Stimulated activated CD4-positive, alpha-beta T cell treated with anti-CD3 and anti-CD28 coated beads, Interleukin-4, amount 100 ng/mL, for 4 hours (primary cell): ENCODE results near the gene SGO2.
"Not testable (repeated sequence)": the region's sequence is repeated elsewhere in the genome, so short reads cannot be mapped to it uniquely, and the experiment has no call there.

Source experiments
- DNase-seq, 2 experiments: peaks; one replicate each; pipeline ENCODE4 v3.0.0-alpha.2; 2020

SGO2 gene

DNA sequence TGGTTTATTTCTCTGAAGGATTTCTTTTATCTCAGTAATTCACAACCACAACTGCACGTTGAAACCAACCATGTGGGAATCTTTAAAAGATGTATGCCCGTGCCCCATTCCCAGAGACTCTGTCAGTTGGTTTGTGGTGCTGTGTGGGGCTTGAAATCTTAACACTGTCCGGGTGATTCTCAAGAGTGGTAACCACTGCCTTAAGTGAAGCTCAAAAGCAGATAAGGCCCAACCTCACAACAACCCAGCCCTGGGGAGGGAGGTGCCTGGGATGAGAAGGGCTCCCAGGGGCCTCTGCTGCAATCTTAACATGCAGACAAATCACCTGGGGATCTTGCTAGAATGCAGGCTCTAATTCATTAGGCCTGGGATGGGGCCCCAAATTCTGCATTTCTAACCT lies 73.2 kb downstream of the SGO2 start:
- no peak for DNase-seq

DNA sequence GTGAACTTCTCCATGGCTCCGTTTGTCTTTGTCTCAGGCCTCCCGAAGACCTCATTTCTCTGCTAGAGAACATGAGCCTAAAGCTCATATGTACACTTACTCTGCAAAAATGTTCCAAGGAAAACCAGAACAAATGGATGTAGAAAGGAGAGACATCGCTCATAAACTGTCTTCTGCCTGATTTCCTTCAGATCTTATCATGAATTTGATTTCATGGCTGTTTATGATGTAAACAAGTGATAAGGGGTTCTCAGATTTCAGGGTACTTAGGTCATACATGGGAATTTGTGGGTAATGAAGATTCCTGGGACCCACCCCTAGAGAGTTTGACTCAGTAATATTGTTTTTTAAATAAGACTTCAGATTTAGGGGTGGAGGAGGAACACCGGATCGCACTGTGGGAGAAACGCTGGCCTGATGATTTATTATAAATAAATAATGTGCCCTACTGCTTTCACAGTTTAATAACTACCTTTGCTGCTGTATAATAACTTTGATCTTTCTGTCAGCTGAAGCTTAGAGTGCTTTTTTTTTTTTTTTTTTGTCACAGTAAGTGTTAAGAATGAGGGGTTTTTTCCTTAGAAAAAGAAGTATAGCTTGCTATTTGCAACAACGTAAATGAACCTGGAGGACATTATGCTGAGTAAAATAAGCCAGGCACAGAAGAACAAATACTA lies 74.7 kb downstream of the SGO2 start:
- DNase-seq = no peak

DNA sequence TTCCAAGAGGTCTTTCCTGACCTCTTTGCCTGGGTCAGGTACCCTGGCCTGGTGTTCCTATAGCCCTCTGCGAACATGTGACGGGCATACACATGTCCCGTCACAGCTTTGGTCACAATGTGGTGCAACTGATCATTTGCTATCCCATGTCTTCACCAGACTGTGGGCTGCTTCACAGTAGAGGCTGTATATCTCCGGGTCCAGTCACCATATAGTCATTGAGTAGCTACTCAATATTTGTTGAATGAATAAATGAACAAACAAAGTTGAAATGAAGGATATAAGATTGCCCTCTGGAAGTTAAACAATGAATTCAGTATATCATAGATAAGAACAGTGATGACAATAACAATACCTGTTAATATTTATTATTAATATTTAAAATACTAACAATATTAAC lies 76.6 kb downstream of the SGO2 start:
- DNase-seq = no peak

DNA sequence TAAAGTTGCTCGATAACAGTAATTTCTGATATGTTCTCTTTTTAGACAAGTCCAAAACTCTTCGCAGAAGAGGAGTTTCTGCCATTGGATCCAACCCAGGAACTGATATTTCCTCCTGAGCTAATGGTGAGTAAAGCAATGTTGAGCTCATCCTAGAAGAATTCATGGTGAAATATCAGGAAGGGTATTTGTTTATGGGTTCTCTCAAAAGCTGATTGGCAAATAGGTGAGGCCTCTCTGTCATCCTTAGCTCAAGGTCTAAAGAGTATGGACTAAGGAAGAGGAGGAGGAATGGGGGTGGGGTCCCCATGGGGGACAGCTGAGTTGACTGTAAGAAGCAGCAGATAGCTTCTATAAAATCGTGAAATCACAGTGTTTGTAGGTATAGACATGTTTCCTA lies 78.0 kb downstream of the SGO2 start:
- DNase-seq = no peak

DNA sequence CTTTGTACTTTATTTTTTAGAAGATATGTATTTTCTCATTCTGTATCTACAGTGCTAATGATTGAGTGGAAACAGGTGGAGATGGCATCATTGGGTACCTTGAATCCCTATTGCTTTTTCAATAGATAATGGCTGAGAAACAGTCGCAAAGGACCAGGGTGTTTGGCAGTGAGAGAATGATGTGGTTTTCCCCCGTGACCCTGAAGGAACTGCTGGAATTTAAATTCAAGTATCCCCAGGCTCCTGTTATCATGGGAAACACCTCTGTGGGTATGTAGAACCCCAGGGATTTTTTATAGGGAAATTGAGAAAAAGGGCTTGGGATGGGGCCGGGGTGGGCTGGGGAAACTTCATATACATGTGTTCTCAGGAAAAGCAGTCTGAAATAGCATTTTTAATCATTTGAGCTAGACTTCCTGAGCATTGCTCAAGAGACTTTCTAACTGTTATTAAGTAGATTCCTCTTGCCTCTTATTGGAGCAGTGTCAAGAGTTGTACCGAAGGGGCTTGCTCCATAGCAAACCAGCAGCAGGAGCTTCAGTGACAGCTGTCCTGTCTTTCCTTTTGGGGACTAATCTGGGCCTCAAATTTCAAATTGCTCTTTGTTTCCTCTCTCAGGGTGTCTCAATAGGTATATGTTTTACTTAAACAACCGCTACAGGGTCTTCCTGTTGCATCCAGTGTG lies 78.7 kb downstream of the SGO2 start:
- no peak for DNase-seq

DNA sequence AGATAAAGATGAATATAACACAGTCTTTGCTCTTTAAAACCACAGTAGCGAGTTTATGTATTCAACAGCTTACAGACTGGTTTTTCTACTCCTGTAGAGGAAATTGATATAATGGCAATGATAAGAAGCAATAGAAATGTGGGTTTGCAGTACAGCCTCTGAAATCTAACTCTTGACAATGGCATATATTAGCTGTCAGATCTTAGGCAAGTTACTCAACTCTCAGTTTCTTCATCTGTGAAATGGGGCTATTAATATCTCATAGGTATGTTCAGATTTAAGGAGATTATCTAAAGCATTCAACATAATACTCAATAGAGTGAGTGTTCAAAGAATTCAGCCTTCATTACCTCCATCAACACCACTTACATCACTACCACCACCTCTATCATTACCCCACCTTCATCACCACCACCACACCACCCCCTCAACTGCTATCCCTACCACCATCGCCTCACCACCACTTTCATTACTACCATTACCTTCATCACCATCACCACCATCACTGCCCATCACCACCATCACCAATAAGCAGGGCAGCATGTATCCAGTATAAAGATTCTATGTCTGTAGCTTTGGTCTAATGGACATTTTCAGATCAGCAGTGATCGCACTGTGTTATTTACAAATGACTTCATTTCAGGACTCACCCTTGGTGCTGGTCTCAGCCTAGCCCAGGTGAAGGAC lies 82.5 kb downstream of the SGO2 start:
- no peak for DNase-seq

DNA sequence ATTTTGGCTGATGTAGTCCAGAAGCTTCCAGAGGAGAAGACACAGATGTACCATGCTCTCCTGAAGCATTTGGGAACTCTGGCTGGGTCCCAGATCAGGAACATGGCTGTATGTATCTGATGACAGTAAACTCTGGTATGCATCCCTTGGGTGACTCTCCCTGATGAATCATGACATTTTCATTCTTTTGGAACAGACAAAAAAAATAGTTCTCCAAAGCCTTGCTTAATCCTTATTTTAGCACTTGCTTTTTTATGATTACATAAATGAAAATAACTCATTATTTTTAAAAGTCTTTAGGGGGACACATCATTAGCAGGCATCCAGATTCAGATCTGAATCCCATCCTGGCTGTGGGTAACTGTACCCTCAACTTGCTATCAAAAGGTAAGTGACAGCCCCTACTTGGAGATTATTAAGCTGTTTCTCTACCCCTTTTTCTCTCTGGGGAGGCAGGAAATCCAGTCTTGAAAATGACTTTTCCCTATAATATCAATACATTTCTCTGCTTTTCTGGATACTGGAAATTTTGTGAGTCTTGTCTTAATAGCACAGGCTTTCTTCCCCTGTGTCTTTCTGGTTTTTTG lies 83.1 kb downstream of the SGO2 start:
- no peak for DNase-seq

DNA sequence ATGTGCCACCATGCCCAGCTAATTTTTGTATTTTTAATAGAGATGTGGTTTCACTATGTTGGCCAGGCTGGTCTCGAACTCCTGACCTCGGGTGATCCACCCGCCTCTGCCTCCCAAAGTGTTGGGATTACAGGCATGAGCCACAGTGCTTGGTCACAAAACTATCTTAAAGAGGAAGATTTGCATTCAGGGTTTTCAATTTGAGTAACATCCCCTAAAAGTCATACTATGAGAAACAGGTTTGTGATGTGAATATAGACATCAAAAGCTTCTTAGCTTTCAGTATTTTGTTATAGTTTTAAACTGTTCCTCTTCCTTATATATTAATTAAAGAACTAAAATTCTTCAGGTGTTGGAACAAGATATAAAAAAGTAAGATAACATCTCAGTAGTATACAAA lies 84.2 kb downstream of the SGO2 start:
- not testable (repeated sequence) for DNase-seq

DNA sequence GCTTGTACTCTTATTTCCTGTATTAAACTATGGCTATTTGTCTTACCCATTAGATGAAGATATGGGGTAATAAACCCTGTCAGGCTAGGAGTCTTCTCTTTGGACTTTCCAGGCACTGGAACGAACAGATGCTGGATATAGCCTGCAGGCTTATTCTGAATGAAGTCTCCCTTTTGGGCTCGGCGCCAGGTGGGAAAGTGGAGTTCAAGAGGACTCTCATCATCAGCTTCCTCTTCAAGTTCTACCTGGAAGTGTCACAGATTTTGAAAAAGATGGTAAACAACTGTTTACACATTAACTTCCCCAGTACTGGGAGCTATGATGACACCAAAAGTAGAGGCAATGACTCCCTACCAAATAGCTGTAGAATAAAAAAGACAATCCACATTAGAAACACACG lies 87.7 kb downstream of the SGO2 start:
- DNase-seq = no peak

DNA sequence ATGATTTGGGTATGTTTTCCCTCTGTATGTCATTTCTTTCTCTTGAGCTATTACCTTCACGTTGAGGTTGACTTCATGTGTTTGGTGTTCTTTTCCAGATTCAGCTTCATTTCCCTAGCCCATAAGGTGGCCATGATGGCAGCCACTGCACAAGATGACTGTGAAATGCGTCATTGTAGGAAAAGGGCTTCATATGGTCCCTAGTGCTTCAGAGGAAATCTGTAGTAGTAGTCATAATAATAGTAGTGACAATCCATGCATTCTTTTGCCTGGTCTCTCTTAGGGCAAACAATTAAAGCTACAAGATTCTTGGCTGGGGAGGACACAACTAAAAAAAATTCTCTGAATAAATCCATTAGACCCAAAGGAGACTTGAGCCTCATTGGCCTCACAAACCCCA lies 88.2 kb downstream of the SGO2 start:
- no peak for DNase-seq

DNA sequence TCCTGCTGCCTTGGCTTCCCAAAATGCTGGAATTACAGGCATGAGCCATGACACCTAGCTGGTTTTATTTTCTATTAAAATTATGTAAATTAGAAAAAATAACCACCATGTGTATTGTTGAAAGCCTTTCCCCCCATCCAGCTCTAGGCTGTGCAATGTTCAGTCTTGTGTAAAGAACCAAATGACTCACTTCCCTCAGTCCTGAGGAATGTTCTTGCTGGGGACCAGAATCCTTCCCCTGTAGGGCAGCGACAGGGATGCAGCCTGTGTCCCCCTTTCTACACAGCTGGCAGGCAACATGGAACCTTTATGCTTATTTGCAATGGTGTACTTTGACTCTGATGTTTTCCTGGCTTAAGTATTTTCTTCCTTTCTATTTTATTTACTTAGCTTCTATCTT lies 89.2 kb downstream of the SGO2 start:
- no peak for DNase-seq

DNA sequence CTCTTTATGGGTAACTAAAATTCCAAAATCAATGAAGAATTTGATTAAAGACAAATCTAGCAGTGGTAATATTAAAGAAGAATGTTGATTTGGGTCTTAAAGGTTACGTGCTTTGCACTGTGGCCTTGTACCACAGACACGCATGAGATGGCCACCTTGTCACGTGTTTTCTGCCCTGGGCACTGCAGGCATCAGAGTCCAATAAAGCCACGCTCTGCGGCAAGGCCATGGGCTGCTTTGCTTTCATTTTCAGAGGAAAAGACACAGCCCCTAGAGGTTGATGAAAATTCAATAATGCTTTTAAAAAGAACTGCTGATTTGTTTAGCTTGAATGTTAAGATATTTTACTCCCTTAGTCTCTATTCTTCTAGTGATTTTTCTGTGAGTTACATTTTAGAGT lies 90.2 kb downstream of the SGO2 start:
- DNase-seq = no peak

DNA sequence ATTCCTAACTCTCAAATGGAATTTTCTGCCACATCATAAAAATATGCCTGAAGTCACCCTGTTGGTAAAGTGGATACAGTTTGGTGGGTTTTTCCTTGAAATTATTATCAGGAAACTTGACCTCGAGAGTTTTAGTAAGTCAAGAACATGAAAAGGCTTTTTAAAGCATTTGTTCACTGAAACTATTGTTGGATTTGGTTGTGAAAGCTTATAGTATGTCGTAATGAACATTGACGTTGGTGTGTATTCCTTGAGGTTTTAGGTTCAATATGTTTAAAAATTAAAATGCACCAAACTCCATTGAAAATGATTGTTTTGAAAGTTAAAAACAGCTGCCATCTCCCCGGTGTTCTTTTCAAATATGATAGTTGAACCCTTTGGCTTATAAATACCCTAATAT lies 90.6 kb downstream of the SGO2 start:
- DNase-seq = no peak

DNA sequence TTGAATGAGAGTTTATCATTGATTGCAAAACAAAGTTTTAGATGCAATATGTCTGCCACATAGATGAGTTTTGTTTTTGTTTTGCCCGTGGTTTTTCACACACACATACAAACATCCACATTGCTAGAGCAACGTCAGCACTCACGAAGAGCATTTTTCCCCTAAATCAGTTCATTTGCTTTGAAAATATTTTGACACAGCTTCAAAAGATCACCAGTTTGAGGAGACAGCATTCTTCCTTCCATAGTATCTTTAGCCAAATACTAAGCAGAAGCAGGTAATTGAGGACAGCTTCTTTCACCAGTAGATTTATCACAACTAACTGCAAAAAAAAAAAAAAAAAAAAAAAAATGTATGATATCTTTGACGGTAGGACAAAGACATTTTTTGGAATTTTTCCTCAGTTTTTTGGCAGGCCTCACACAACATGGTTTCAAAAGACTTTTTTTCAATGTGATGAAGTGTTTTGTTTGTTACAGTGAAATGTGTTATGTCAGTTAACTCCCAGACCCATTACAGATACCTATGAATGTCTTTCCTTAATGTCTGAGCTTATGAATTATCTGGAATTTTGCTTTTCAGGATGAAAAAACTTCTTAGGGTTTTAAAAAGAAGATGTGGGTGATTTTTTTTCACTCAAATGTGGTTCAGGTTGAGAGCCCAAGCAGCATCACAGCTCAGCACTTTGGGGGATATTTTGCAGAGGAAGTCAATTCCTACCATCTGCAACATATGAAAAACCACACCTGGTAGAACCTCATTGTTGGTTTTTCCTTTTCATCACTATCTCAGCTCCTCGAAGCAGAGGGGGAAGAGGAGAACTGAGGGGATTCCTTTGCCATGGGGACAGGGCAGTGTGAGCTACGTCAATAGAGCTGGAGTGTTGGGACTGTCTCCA lies 91.4 kb downstream of the SGO2 start:
- no peak for DNase-seq

DNA sequence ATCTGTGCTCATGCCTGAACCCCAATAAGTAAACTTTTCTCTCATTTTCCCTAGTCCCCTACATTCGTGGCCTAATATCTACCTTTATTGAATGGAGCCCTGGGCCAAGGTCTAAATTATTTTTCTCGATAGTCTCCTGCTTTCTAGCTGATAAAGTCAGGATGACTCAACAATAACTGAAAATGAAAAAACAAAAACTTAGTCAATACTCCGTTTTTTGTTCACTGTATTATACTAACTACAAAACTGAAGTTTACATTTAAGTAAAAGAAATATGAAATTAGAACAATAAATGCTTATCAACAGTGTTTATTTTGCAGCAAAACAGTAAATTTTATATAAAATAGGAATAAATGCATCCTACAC lies 92.0 kb downstream of the SGO2 start:
- no peak for DNase-seq

DNA sequence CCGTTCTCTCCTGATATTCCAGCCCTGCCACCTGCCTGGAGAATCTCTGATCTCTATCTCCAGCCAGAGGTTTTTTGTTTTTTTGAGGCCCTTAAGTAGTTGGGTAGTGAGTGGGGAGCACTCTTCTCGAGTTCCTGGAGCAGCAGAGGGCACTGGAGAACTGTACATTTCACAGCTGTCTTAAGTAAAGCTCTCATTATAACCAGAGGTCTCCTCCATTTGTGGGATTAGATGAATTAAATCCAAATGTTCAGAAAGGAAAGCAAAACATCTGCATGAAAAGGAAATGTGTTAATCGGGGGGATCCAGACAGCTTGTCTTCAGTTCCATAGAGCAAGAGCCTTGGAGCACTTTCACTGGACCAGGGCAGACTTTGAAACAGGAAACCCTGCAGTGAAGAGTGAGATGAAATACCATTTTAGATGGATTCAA lies 92.6 kb downstream of the SGO2 start:
- DNase-seq = no peak

DNA sequence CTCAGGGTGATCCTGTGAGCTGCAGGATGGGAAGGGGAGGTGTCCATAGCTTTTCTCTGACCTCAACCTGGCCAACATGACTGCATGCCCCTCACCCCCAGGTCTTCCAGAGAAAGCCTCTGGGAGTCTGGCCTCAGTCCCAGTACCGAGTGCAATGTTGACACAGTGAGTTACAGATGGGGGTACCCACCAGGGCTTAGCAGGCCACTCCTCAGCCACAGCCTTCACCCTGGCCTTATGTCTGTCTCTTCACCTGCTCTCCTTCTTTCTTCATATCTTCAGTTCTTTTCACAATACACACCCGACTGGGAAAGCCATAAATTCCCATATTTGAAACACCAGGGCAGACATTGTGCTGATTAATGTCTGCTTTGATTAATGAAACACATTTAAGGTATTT lies 93.3 kb downstream of the SGO2 start:
- DNase-seq = no peak

DNA sequence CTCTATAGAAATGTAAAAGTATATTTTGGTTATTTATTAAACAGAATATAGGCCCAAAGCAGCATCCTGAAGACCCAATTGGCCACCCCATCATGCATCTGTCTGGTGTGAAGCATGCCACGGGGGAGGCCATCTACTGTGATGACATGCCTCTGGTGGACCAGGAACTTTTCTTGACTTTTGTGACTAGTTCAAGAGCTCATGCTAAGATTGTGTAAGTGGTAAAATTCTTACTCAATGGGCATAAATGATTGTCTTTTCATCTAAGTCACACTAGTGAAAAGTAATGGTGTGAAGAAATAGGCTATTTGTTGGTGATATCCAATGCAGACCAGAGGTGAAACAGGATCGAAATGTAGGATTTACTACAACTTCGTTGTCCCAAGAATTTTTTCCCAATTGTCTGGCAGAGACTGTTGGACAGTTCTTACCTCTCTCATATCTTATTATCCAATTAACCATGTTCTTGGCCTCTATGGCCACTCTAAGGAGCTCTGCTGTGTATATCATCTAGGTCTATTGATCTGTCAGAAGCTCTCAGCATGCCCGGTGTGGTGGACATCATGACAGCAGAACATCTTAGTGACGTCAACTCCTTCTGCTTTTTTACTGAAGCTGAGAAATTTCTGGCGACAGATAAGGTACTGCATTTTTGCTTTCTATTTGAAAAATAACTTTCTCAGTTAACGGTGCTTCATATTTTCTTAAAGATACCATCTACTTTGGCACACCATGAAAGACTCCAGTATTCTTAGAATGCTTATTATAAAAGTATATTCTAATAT lies 94.8 kb downstream of the SGO2 start:
- no peak for DNase-seq

DNA sequence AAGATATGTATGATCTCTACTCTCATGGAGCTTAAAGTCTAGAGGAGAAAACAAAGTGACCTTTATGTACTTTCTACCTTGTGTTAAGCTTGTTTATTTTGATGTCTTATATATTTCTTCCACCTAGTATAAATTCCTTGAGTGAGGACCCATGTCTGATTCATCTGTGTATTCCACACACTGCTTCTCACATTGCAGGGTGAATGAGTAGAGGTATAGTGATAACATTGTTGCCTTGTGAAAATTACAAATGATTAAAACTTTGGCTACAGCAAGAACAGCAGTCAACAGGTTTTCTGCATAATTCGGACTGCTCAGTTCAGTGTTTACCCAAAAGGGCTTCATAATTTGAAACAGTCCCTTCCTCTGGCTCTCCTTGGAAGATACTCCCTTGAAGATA lies 96.1 kb downstream of the SGO2 start:
- no peak for DNase-seq

DNA sequence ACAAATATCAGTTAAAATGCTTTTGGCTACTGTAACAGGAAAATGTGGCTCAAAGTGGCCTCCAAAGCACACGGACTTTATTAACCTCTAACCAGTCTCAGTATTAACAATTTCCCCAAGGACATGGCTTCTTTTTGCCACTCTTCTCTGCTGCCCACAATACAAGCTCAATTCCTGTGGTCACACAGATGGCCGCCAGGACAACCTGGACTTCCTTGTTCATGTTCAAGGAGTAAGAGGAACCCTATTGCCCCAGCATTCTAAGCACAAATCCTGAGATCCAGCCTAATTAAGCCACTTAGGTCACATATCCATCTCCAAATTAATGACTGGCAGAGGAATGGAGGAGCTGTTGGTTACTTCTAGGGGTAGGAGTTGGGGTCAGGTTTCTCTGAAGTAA lies 98.0 kb downstream of the SGO2 start:
- no peak for DNase-seq

DNA sequence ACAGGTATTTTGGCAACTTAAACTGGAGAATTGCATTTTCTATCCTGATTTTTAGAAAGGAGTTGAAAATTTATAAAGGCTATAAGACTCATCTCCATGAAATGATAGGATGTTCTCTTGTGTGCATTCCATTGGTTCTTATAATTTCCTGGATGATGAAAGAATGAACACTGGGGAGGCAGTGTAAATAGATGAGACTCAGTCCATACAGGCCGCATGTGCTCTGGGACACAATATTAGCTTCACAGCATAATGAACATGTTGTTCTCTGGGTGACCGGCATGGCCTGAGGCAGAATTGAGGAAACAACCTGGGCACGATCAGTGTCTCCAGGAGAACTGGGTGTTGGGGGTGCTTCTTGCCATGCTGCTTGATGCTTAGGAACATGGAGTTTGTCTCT lies 98.7 kb downstream of the SGO2 start:
- DNase-seq = no peak

DNA sequence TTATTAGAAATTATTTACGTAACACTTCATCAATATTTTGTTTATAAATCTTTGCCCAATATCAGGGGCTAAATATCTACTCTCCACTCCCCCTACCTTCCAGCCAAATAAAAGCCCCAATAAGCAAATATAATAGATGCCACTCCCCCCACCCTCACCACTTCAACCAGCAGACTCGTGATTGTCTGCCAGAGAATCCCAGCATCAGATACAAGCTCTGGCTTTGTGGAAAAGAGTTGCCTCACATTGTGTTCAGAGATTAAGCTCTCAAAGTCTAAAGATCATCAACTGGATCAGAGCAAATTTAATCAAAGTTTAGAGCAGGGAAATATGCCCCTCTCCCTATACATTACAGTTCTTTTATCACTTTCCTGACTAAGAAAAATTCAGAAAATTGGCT lies 99.3 kb downstream of the SGO2 start:
- DNase-seq = no peak
